ENCODE data around the gene DHRS11. TPM values are rescaled to one million over a fixed set of nuclear protein-coding genes. Genes with fewer than 3 reads are reported as not detected.

Gene DHRS11
- total RNA-seq, 1 donor from 2014 or later, result 7.1 TPM

GRCh38 chr17:36544044-36544306, 47.7 kb upstream of the DHRS11 start:
- TF ChIP-seq, protein P1, sequence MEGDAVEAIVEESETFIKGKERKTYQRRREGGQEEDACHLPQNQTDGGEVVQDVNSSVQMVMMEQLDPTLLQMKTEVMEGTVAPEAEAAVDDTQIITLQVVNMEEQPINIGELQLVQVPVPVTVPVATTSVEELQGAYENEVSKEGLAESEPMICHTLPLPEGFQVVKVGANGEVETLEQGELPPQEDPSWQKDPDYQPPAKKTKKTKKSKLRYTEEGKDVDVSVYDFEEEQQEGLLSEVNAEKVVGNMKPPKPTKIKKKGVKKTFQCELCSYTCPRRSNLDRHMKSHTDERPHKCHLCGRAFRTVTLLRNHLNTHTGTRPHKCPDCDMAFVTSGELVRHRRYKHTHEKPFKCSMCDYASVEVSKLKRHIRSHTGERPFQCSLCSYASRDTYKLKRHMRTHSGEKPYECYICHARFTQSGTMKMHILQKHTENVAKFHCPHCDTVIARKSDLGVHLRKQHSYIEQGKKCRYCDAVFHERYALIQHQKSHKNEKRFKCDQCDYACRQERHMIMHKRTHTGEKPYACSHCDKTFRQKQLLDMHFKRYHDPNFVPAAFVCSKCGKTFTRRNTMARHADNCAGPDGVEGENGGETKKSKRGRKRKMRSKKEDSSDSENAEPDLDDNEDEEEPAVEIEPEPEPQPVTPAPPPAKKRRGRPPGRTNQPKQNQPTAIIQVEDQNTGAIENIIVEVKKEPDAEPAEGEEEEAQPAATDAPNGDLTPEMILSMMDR (IDR thresholded peaks at IDR 0.05; ENCODE audit: insufficient read depth, low read depth, low read length), result no peak
- TF ChIP-seq EZH2 (IDR thresholded peaks at IDR 0.05; ENCODE audit: insufficient read depth, low read length), result no peak
- H3K4me2 ChIP-seq (ENCODE audit: low read length), result peak overlapping the region; percentile 86
- DNase-seq (ENCODE audit: low read depth) (peak; percentile 47), FAIRE-seq (no peak)
- peak overlapping the region; percentile 98 for H3K27ac ChIP-seq (ENCODE audit: low read depth, low read length)
- H3K4me3 Mint-ChIP-seq (ENCODE audit: unreplicated experiment), result peak overlapping the region; percentile 93
- peaks cover 9% of the 10 kb centered on the region for H3K4me1 ChIP-seq (ENCODE audit: insufficient read depth, low read length)
- H3K27me3 Mint-ChIP-seq (ENCODE audit: low read depth, unreplicated experiment), result no peaks in the 10 kb centered on the region
- H3K36me3 Mint-ChIP-seq (ENCODE audit: low read depth, unreplicated experiment), result peaks cover 5% of the 10 kb centered on the region
- peak overlapping the region; percentile 97 for H3K27ac Mint-ChIP-seq (ENCODE audit: unreplicated experiment)
- H3K36me3 ChIP-seq (ENCODE audit: insufficient read depth, low read length), result no peaks in the 10 kb centered on the region
- no peaks in the 10 kb centered on the region for H3K27me3 ChIP-seq (ENCODE audit: insufficient read depth, low read length)
- H3K4me1 Mint-ChIP-seq (ENCODE audit: low read depth, unreplicated experiment), result peaks cover 13% of the 10 kb centered on the region
- H3K79me2 ChIP-seq (ENCODE audit: insufficient read depth, low read length), result peaks cover 60% of the 10 kb centered on the region
- peak overlapping the region; percentile 99 for H3K9ac ChIP-seq (ENCODE audit: low read length)
- no peaks in the 10 kb centered on the region for H3K9me3 Mint-ChIP-seq (ENCODE audit: unreplicated experiment)
- peak overlapping the region; percentile 90 for H3K4me3 ChIP-seq (ENCODE audit: insufficient read depth, low read depth, low read length)
- no peaks in the 10 kb centered on the region for H3K9me3 ChIP-seq (ENCODE audit: insufficient read depth, low read depth, low read length)
- peak overlapping the region; percentile 94 for H2AFZ ChIP-seq (ENCODE audit: low read depth, low read length)
- H4K20me1 ChIP-seq (ENCODE audit: insufficient read depth, low read length), result peaks cover 33% of the 10 kb centered on the region

DNA sequence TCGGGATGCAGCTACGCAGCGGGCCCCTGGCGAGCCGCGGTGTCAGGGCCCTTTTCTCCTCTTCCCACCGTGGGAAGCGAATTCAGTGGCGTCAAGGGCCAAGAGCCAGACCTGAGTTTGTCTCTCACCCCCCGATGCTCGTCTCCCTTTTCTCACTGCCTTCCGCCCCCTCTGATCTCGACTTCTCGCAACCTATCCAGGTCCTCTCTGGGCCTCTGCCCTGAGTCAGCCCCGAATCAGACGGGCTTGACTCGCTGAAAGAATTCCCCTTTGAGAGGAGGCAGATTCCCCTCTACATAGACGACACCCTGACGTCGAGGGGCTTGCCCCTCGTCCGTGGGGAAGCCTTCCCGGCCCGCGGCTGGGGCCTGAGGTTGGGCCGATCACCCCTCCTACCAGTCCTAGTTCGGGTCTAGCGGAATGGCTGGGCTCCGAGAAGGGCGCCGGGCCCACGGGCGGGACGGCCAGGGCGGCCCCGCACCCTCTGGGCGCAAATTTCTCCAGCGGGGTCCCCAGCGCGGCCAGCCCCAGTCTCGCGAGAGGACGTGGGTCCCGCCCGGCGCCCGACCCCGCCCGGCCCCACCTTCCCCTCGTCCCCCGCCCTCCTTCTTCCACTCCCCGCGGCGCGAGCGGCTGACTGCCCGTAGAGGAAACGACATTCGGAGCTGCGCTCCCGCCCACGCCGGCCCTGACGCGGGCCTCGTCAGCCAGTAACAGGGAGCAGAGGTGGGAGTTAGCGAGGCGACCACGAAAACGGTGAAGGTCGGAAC, 47.2 kb upstream of the DHRS11 start, which contains the start of gene GGNBP2:
Gene GGNBP2 (plus strand): TSS at position 613 of the 770 bp plus-strand sequence. CDS start 806 bp downstream, outside the sequence.
- H3K9me3 Mint-ChIP-seq (ENCODE audit: unreplicated experiment), result no peaks in the 10 kb centered on the region
- no peaks in the 10 kb centered on the region for H3K36me3 ChIP-seq (ENCODE audit: insufficient read depth, low read length)
- H3K4me3 ChIP-seq (ENCODE audit: insufficient read depth, low read depth, low read length), result peak within 1 kb of the TSS; percentile 93
- H3K27ac ChIP-seq (ENCODE audit: low read depth, low read length), result peak within 1 kb of the TSS; percentile 98
- H3K4me3 Mint-ChIP-seq (ENCODE audit: unreplicated experiment), result peak within 1 kb of the TSS; percentile 93
- H2AFZ ChIP-seq (ENCODE audit: low read depth, low read length), result peak within 1 kb of the TSS; percentile 94
- H3K4me1 Mint-ChIP-seq (ENCODE audit: low read depth, unreplicated experiment), result peaks cover 13% of the 10 kb centered on the region
- H3K79me2 ChIP-seq (ENCODE audit: insufficient read depth, low read length), result peaks cover 66% of the 10 kb centered on the region
- H3K9ac ChIP-seq (ENCODE audit: low read length), result peak within 1 kb of the TSS; percentile 99
- H3K27ac Mint-ChIP-seq (ENCODE audit: unreplicated experiment), result peak within 1 kb of the TSS; percentile 97
- TF ChIP-seq, protein P1 (IDR thresholded peaks at IDR 0.05; ENCODE audit: insufficient read depth, low read depth, low read length), result no peak
- TF ChIP-seq EZH2 (IDR thresholded peaks at IDR 0.05; ENCODE audit: insufficient read depth, low read length), result no peak
- no peak for FAIRE-seq
- DNase-seq (ENCODE audit: low read depth), result peak; percentile 90
- H3K36me3 Mint-ChIP-seq (ENCODE audit: low read depth, unreplicated experiment), result peaks cover 5% of the 10 kb centered on the region
- peak within 1 kb of the TSS; percentile 92 for H3K4me2 ChIP-seq (ENCODE audit: low read length)
- H4K20me1 ChIP-seq (ENCODE audit: insufficient read depth, low read length), result peaks cover 38% of the 10 kb centered on the region
- peaks cover 9% of the 10 kb centered on the region for H3K4me1 ChIP-seq (ENCODE audit: insufficient read depth, low read length)
- no peaks in the 10 kb centered on the region for H3K9me3 ChIP-seq (ENCODE audit: insufficient read depth, low read depth, low read length)
- no peaks in the 10 kb centered on the region for H3K27me3 Mint-ChIP-seq (ENCODE audit: low read depth, unreplicated experiment)
- H3K27me3 ChIP-seq (ENCODE audit: insufficient read depth, low read length), result no peaks in the 10 kb centered on the region

DNA sequence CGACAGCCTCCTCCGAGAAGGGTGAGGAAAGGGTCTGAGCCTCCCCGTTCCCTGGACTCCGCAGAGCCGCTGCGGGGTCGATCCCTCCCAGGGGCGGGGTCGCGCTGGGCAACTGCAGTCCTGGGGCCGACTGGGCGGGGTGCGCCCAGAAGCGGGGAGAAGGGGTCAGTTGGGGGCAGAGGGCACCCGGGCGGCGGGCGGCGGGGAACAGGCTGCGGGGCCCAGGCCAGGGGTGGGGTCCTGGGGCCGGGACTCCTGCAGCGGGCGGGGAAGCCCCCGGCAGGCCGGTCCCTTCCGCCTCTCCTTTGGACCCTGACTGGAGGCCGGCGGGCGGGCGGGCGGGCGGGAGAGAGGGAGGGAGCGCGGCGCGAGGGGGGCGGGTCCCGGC, 46.6 kb upstream of the DHRS11 start:
- Mint-ChIP-seq H3K27me3 (ENCODE audit: low read depth, unreplicated experiment) (no peaks in the 10 kb centered on the region), H3K36me3 (ENCODE audit: low read depth, unreplicated experiment) (peaks cover 5% of the 10 kb centered on the region), H3K9me3 (ENCODE audit: unreplicated experiment) (no peaks in the 10 kb centered on the region), H3K4me1 (ENCODE audit: low read depth, unreplicated experiment) (peaks cover 13% of the 10 kb centered on the region), H3K27ac (ENCODE audit: unreplicated experiment) (peak overlapping the region; percentile 85), H3K4me3 (ENCODE audit: unreplicated experiment) (peak overlapping the region; percentile 93)
- H3K4me2 ChIP-seq (ENCODE audit: low read length), result peak overlapping the region; percentile 86
- H3K36me3 ChIP-seq (ENCODE audit: insufficient read depth, low read length), result no peaks in the 10 kb centered on the region
- FAIRE-seq, result no peak
- peak overlapping the region; percentile 99 for H3K9ac ChIP-seq (ENCODE audit: low read length)
- H3K4me1 ChIP-seq (ENCODE audit: insufficient read depth, low read length), result peaks cover 9% of the 10 kb centered on the region
- peak overlapping the region; percentile 98 for H3K27ac ChIP-seq (ENCODE audit: low read depth, low read length)
- peaks cover 71% of the 10 kb centered on the region for H3K79me2 ChIP-seq (ENCODE audit: insufficient read depth, low read length)
- peak overlapping the region; percentile 90 for H3K4me3 ChIP-seq (ENCODE audit: insufficient read depth, low read depth, low read length)
- H3K9me3 ChIP-seq (ENCODE audit: insufficient read depth, low read depth, low read length), result no peaks in the 10 kb centered on the region
- H3K27me3 ChIP-seq (ENCODE audit: insufficient read depth, low read length), result no peaks in the 10 kb centered on the region
- DNase-seq (ENCODE audit: low read depth), result no peak
- no peak for TF ChIP-seq EZH2 (IDR thresholded peaks at IDR 0.05; ENCODE audit: insufficient read depth, low read length)
- TF ChIP-seq, protein P1 (IDR thresholded peaks at IDR 0.05; ENCODE audit: insufficient read depth, low read depth, low read length), result no peak
- peak overlapping the region; percentile 88 for H2AFZ ChIP-seq (ENCODE audit: low read depth, low read length)
- H4K20me1 ChIP-seq (ENCODE audit: insufficient read depth, low read length), result peaks cover 44% of the 10 kb centered on the region

All from astrocyte (in vitro differentiated cells and primary cell).